Ovary (tissue), 3 donors: Measurements from ENCODE around the gene PTPN14.

Source experiments
- EP300 ChIP-seq: sonication (generic); formaldehyde crosslinking; IDR thresholded peaks from one replicate; pipeline ENCODE4 v1.6.1; 2017; ENCODE audit warnings: antibody characterized with exemption
- POLR2A ChIP-seq: fragments of 450-650 bp; IDR thresholded peaks from one replicate; pipeline ENCODE4 v1.6.1; 2017; ENCODE audit warnings: antibody characterized with exemption, mild to moderate bottlenecking, moderate library complexity
- TF ChIP-seq, protein P1 (sequence below), 3 donors: fragments of 450-650 bp in 2 of 3; fragments of 200-600 bp in 1 of 3; IDR thresholded peaks; one replicate each; pipeline versions ENCODE4 v1.5.1 to v1.8.0; 2016 to 2022; ENCODE audit warnings: antibody characterized with exemption in 3 of 3, mild to moderate bottlenecking in 1 of 3
- donor health status: DM: no; HTN: no; CAD: no.

DNA sequence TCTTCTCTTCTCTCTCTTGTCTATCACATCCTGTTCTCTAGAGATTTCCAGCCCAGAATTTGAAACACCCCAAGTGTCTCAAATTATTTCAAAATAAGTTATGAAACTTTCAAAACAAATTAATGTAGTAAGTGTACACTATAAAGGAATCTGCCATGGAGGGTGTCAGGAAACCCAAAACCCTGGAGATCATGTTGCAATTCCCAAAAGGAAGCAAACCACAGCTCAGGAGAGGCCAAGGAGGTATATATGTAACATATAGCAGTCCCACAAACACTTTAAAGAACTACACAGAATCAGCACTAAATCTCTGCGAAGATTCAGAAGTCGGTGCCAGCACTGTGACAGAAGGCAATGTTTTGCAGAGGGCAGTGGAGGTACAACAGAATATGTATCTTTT is 26.6 kb downstream of the PTPN14 start:
- TF ChIP-seq, protein P1, sequence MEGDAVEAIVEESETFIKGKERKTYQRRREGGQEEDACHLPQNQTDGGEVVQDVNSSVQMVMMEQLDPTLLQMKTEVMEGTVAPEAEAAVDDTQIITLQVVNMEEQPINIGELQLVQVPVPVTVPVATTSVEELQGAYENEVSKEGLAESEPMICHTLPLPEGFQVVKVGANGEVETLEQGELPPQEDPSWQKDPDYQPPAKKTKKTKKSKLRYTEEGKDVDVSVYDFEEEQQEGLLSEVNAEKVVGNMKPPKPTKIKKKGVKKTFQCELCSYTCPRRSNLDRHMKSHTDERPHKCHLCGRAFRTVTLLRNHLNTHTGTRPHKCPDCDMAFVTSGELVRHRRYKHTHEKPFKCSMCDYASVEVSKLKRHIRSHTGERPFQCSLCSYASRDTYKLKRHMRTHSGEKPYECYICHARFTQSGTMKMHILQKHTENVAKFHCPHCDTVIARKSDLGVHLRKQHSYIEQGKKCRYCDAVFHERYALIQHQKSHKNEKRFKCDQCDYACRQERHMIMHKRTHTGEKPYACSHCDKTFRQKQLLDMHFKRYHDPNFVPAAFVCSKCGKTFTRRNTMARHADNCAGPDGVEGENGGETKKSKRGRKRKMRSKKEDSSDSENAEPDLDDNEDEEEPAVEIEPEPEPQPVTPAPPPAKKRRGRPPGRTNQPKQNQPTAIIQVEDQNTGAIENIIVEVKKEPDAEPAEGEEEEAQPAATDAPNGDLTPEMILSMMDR (IDR thresholded peaks at IDR 0.05) = no peak
- TF ChIP-seq POLR2A (no peak), EP300 (no peak)
